ENCODE data around the gene COMT.

COMT gene

GRCh38 chr22:19962246-19962908 is 20.8 kb downstream of the COMT start (continued):
- TF ChIP-seq ZNF266 (tag by site-specific recombination; IDR thresholded peaks at IDR 0.05; ENCODE audit: low read depth) (no peak), ZSCAN16 (tag by site-specific recombination; IDR thresholded peaks at IDR 0.05) (no peak), ZNF140 (tag by site-specific recombination; IDR thresholded peaks at IDR 0.05) (no peak), ZNF677 (tag by site-specific recombination; IDR thresholded peaks at IDR 0.05) (no peak), ZFP41 (tag by site-specific recombination; IDR thresholded peaks at IDR 0.05; ENCODE audit: borderline replicate concordance) (no peak), ZNF768 (tag by site-specific recombination; IDR thresholded peaks at IDR 0.05) (no peak), ZNF621 (tag by site-specific recombination; IDR thresholded peaks at IDR 0.05) (no peak), ZNF19 (tag by site-specific recombination; IDR thresholded peaks at IDR 0.05; ENCODE audit: low read depth) (no peak), ZNF292 (tag by site-specific recombination; IDR thresholded peaks at IDR 0.05; ENCODE audit: borderline replicate concordance, low read depth) (no peak), SP3 (tag by site-specific recombination; IDR thresholded peaks at IDR 0.05) (peak; percentile 59), YY1 (tag by site-specific recombination; IDR thresholded peaks at IDR 0.05) (no peak), TSHZ1 (tag by site-specific recombination; IDR thresholded peaks at IDR 0.05; ENCODE audit: borderline replicate concordance) (no peak), ZFP69B (tag by site-specific recombination; IDR thresholded peaks at IDR 0.05) (no peak), ZNF639 (tag by site-specific recombination; IDR thresholded peaks at IDR 0.05) (no peak), ZNF350 (tag by site-specific recombination; IDR thresholded peaks at IDR 0.05) (no peak), ZBTB17 (tag by site-specific recombination; IDR thresholded peaks at IDR 0.05) (peak; percentile 78), KLF9 (tag by site-specific recombination; IDR thresholded peaks at IDR 0.05; ENCODE audit: low read depth) (peak; percentile 79), ZNF169 (tag by site-specific recombination; IDR thresholded peaks at IDR 0.05) (no peak), ZBTB44 (tag by site-specific recombination; IDR thresholded peaks at IDR 0.05) (peak; percentile 26; the same call in 1 of the 2 replicates), ZNF155 (tag by site-specific recombination; IDR thresholded peaks at IDR 0.05) (no peak), ZNF184 (tag by site-specific recombination; IDR thresholded peaks at IDR 0.05) (no peak), ZFHX2 (tag by site-specific recombination; conservative IDR thresholded peaks at IDR 0.05) (peak; percentile 60), TCF7L2 (IDR thresholded peaks at IDR 0.05; ENCODE audit: borderline replicate concordance, low read depth, low read length) (no peak), ZNF114 (tag by site-specific recombination; IDR thresholded peaks at IDR 0.05) (no peak), ZNF335 (tag by site-specific recombination; conservative IDR thresholded peaks at IDR 0.05) (no peak), ZNF837 (tag by site-specific recombination; IDR thresholded peaks at IDR 0.05) (no peak), HIC1 (tag by site-specific recombination; IDR thresholded peaks at IDR 0.05) (0 out of 2 replicates have a peak, but pooled peaks have one; percentile 27)
- TF ChIP-seq, protein P1, sequence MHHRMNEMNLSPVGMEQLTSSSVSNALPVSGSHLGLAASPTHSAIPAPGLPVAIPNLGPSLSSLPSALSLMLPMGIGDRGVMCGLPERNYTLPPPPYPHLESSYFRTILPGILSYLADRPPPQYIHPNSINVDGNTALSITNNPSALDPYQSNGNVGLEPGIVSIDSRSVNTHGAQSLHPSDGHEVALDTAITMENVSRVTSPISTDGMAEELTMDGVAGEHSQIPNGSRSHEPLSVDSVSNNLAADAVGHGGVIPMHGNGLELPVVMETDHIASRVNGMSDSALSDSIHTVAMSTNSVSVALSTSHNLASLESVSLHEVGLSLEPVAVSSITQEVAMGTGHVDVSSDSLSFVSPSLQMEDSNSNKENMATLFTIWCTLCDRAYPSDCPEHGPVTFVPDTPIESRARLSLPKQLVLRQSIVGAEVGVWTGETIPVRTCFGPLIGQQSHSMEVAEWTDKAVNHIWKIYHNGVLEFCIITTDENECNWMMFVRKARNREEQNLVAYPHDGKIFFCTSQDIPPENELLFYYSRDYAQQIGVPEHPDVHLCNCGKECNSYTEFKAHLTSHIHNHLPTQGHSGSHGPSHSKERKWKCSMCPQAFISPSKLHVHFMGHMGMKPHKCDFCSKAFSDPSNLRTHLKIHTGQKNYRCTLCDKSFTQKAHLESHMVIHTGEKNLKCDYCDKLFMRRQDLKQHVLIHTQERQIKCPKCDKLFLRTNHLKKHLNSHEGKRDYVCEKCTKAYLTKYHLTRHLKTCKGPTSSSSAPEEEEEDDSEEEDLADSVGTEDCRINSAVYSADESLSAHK (tag by site-specific recombination; IDR thresholded peaks at IDR 0.05) = no peak
- TF ChIP-seq, protein P2, sequence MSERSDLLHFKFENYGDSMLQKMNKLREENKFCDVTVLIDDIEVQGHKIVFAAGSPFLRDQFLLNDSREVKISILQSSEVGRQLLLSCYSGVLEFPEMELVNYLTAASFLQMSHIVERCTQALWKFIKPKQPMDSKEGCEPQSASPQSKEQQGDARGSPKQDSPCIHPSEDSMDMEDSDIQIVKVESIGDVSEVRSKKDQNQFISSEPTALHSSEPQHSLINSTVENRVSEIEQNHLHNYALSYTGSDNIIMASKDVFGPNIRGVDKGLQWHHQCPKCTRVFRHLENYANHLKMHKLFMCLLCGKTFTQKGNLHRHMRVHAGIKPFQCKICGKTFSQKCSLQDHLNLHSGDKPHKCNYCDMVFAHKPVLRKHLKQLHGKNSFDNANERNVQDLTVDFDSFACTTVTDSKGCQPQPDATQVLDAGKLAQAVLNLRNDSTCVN (tag by site-specific recombination; optimal IDR thresholded peaks at IDR 0.05) = no peak
